ENCODE measurements around the gene PCOLCE2.

GRCh38 chr3:142782616-142783015 lies 106.3 kb downstream of the PCOLCE2 start:
- TF ChIP-seq CTCF (IDR thresholded peaks at IDR 0.05) (no peak), POLR2A (IDR thresholded peaks at IDR 0.05) (no peak)
